GM18867 (cell line): ENCODE measurements around the gene SEC63.
"Not testable (repeated sequence)": the region's sequence is repeated elsewhere in the genome, so short reads cannot be mapped to it uniquely, and the experiment has no call there.

Experiments used
- ATAC-seq: cut with Tn5 transposase; IDR thresholded peaks from one replicate; pipeline ENCODE4 v1.9.1; 2021; ENCODE audit warnings: mild to moderate bottlenecking, moderate library complexity; ENCODE audit not compliant: unreplicated experiment

Gene SEC63

DNA sequence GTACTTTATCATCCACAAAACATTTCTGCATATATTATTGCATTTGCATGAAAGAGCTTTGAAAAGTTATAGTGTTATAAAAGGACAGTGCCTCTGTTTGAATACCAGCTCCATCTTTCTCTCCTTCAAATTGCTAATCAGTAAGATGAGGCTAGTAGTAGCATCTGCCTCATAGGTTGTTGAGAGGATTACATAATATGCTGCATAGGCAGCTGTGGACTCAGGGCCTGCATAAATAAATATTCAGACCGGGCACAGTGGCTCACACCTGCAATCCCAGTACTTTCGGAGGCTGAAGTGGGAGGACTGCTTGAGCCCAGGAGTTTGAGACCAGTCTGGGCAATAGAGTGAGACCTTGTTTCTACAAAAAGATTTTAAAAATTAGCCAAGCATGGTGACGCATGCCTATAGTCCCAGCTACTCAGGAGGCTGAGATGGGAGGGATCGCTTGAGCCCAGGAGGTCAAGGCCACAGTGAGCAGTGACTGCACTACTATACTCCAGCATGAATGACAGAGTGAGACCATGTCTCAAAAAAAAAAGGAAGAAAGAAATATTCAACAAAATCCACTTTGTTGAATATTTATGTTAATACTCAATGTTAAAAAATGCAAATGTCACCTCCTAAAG is 18.3 kb upstream of the SEC63 start:
- ATAC-seq = no peak

- no peak for ATAC-seq
Measured at GRCh38 chr6:107973594-107973993, 15.6 kb upstream of the SEC63 start.

DNA sequence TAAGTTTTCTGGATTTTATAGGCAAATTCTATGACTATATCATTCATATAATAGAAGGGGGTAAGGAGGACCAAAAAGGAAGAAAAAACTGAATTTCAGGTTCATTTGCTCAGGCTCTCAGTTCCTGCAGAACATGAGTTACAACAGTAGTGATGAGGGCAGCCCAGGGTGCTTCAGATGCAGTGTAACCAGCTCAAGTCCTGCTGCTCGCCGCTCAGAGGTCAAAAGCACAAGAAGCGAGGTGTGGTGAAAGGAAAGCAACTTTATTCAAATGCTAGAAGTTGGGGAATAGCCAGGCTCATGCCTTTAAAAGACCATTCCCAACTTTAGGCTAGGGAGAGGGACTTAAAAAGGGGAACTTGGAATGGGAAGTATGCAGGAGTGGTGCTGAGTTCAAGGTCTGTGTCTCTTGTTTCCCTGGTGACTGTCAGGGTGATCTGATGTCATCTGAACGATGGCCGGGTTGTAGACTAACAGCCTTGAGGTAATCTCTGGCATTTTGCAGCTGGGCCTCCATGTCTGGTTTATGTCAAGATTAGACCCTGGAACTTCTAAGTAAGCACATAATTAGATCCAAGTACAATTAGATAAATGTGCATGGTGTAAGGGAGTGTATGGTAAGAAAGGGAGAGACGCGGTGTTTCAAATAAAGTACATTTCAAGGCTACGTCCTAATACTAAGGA is 14.5 kb upstream of the SEC63 start:
- ATAC-seq = no peak

GRCh38 chr6:107971181-107971580 is 13.2 kb upstream of the SEC63 start:
- ATAC-seq = no peak

- ATAC-seq = no peak
Measured at GRCh38 chr6:107970255-107970654, 12.2 kb upstream of the SEC63 start.

- no peak for ATAC-seq
Measured at GRCh38 chr6:107968081-107968480, 10.1 kb upstream of the SEC63 start.

- ATAC-seq = no peak
Measured at GRCh38 chr6:107965746-107966145, 7.7 kb upstream of the SEC63 start.

DNA sequence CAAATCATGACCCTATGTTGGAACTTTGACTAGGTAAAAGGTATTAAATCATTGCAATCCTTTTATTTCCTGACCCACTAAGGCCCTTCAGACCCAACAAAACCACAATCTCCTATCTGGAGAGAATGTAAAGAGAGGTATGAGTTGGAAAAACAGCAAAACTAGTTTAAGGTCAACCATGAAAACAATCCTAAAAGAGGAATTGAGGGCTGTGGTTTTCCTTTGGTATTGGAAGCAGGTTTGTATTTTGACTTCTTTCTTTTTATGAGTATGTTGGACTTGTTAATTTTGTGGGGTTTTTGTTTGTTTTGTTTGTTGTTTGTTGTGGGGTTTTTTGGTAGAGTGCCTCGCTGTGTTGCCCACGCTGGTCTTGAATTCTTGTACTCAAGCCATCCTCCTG is 4.7 kb upstream of the SEC63 start:
- ATAC-seq = no peak

DNA sequence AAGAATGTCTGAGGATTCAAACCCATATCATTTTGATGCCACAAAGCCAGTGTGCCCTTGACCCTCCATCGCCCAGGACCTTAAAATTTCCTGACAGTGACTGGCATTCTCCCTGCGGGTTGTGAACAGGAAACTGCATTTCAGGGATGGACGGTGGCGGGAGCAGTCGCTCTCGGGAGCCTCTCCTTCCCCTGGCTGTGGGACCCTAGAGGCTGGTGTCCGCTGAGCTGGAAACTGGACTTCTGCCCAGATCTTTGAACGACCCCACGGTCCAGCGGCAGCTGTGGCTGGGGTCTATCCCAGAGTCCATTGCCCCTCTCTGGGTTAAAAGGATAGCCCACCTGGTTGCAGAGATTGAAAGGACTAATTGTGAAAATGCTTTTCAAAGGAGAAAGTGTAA is 1.4 kb upstream of the SEC63 start:
- no peak for ATAC-seq

GRCh38 chr6:107958689-107959362 is 818 bp upstream of the SEC63 start:
- ATAC-seq = not testable (repeated sequence)

DNA sequence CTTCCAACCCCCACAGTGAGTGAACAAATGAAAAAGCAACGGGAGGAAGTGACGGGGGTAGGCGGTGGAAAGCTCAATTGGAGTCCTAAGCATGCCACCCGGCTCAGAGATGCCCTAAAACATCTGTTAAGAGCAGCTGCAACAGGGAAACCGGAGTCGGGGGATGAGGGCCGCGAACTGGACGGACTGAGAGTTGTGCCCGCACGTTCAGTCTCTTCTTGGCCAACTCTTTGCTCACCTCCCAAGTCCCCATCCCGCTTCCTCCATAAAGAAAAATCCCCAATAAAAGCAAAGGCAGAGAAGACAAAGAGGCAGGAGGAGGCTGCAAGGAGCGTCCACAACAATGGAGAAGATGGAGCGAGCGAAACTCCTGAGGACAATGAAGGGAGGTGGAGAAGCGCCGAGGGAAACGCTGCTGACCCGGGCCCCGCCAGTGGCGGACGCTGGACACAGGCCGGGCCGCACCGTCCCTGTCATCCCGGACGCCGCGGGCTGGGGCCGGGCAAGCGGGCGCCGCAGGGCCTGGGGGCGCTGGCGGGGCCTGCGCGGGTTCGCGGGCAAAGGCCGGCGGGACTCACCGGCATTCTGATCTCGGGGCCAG is 600 bp downstream of the SEC63 start:
- ATAC-seq = peak; percentile 32

DNA sequence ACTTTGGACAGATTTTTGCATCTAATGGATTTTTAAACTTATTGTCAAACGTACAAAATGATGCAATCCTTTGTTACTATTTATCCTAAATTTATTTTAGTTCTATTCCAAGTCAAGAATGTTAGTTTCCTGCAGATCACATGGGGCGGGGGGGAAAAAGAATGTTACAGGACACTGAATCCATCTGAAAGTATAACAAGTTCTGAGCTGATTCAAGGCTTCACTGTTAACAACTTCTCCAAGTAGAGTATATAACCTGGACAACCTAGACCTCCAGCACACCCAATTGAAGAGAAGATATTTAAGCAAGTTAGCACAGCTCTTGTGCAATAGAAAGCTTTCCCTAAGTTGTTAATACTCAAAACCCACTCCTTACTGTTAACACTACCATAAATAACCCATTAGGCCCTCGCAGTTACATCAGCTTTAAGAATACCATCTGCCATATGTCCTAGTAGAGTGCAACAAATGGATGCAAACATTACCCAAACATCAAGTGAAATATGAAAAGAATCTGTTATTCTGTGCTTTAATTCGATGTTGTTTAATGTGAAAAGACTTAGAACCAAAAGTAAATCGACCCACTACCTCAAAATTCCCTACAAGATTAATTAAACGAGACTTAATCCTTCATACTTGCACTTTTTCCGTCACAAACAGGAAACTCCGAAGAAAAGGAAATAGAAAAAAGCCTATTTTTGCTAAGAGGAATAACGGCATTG is 1.3 kb downstream of the SEC63 start:
- ATAC-seq = no peak

DNA sequence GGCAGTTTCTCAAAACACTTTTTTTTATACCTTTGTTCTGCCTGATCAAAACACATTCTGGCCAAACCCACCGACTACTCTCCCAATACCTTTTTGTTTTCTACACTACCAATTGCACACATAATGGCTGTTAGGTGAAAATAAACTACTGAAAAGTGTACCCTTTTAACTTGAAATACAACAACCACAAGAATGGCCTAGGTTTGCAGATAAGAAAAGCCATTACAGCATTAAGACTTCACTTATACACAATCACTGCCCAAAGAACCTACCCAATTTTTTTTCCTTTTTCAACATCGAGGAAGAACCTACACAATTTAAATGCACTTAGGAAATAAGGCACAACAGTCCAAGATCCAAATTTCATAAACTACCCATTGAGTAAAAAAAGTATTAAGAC is 1.8 kb downstream of the SEC63 start:
- no peak for ATAC-seq

DNA sequence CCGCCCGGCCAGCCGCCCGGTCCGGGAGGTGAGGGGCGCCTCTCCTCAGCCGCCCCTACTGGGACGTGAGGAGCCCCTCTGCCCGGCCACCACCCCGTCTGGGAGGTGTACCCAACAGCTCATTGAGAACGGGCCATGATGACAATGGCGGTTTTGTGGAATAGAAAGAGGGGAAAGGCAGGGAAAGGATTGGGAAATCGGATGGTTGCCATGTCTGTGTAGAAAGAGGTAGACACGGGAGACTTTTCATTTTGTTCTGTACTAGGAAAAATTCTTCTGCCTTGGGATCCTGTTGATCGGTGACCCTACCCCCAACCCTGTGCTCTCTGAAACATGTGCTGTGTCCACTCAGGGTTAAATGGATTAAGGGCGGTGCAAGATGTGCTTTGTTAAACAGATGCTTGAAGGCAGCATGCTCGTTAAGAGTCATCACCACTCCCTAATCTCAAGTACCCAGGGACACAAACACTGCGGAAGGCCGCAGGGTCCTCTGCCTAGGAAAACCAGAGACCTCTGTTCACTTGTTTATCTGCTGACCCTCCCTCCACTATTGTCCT is 4.1 kb downstream of the SEC63 start:
- ATAC-seq = not testable (repeated sequence)

GRCh38 chr6:107943626-107944439 is 14.2 kb downstream of the SEC63 start:
- ATAC-seq = no peak

DNA sequence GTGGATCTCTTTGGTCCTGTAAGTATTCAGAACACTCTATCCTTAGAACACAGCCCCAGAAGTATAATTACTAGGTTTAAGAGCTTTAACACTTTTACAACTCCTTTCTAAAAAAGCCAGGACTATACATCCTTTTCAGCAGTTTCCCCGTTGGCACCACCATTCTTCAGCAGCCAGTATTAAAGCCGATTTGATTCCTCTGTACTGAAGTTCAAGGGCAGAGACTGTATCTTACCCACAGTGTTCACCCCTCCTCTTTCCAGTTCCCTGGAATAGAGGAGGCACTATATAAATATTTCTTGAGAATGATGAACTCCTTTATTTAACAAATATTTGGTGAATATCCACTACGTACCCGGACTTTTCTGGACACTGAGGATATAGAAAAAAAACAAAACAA is 15.9 kb downstream of the SEC63 start:
- ATAC-seq = no peak

DNA sequence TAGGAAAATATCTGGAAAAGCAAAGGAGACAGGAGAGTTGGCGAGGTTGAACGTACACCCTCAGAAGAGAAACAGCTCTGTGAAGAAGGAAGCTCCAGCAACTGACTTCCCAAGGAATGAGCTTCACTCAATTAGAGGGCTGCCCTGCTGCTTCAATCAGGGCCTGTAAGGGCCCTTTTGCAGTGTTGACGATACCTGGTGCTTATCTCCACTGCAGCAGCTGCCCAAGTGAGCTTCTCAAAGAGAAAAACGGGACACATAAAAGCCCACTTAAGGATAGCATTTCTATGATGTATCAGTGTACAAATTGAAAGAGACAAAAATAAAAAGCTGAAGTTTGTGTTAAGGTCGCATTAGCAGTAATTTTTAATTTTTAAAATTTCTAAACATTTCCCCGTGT is 16.4 kb downstream of the SEC63 start:
- no peak for ATAC-seq

- no peak for ATAC-seq
Measured at GRCh38 chr6:107941199-107941598, 16.8 kb downstream of the SEC63 start.

GRCh38 chr6:107936910-107937292 is 21.1 kb downstream of the SEC63 start:
- ATAC-seq = not testable (repeated sequence)
